GM21825 (cell line): ENCODE data around the gene ZAR1.
A peak's percentile ranks its signal among the peaks of the same experiment; 100 is the strongest.

ENCODE experiments used
- ATAC-seq: cut with Tn5 transposase; IDR thresholded peaks from one replicate; pipeline ENCODE4 v1.9.1; 2021; ENCODE audit warnings: mild to moderate bottlenecking, moderate library complexity; ENCODE audit not compliant: unreplicated experiment

Gene ZAR1

GRCh38 chr4:48489683-48490011 lies 405 bp upstream of the ZAR1 start:
- no peak for ATAC-seq

GRCh38 chr4:48490680-48491513 lies 845 bp downstream of the ZAR1 start:
- no peak for ATAC-seq

- no peak for ATAC-seq
These were observed 1.6 kb downstream of the ZAR1 start for GRCh38 chr4:48491514-48492176.

- no peak for ATAC-seq
These were observed 3.5 kb downstream of the ZAR1 start for GRCh38 chr4:48493452-48494100.

- no peak for ATAC-seq
These were observed 5.9 kb downstream of the ZAR1 start for GRCh38 chr4:48495941-48496340.

GRCh38 chr4:48498895-48499294 lies 8.8 kb downstream of the ZAR1 start:
- no peak for ATAC-seq

- ATAC-seq, result peak; percentile 80
These were observed 9.6 kb downstream of the ZAR1 start for GRCh38 chr4:48499551-48500066.

- ATAC-seq, result no peak
These were observed 13.4 kb downstream of the ZAR1 start for GRCh38 chr4:48503233-48504025.

GRCh38 chr4:48504026-48504330 lies 13.9 kb downstream of the ZAR1 start:
- no peak for ATAC-seq

- ATAC-seq, result no peak
These were observed 14.3 kb downstream of the ZAR1 start for GRCh38 chr4:48504352-48504751.

GRCh38 chr4:48506716-48507115 lies 16.7 kb downstream of the ZAR1 start:
- no peak for ATAC-seq

GRCh38 chr4:48509543-48509942 lies 19.5 kb downstream of the ZAR1 start:
- ATAC-seq, result no peak

- no peak for ATAC-seq
These were observed 28.1 kb downstream of the ZAR1 start for GRCh38 chr4:48518143-48518542.

- no peak for ATAC-seq
These were observed 36.4 kb downstream of the ZAR1 start for GRCh38 chr4:48526406-48526805.

- no peak for ATAC-seq
These were observed 48.3 kb downstream of the ZAR1 start for GRCh38 chr4:48538358-48538757.

GRCh38 chr4:48539597-48539996 lies 49.5 kb downstream of the ZAR1 start:
- ATAC-seq, result no peak

- ATAC-seq, result no peak
These were observed 52.8 kb downstream of the ZAR1 start for GRCh38 chr4:48542888-48543287.

- ATAC-seq, result no peak
These were observed 53.7 kb downstream of the ZAR1 start for GRCh38 chr4:48543796-48544195.
